Activated effector memory CD4-positive, alpha-beta T cell treated with Interleukin-2 at 50 U/mL for 16 hours (primary cell): Measurements from ENCODE around the gene SLFN14.
A peak's percentile ranks its signal among the peaks of the same experiment; 100 is the strongest.
"Not testable (repeated sequence)": the region's sequence is repeated elsewhere in the genome, so short reads cannot be mapped to it uniquely, and the experiment has no call there.

ENCODE experiments used
- DNase-seq: peaks from one replicate; pipeline ENCODE4 v3.0.0-alpha.2; 2020

Gene SLFN14

DNA sequence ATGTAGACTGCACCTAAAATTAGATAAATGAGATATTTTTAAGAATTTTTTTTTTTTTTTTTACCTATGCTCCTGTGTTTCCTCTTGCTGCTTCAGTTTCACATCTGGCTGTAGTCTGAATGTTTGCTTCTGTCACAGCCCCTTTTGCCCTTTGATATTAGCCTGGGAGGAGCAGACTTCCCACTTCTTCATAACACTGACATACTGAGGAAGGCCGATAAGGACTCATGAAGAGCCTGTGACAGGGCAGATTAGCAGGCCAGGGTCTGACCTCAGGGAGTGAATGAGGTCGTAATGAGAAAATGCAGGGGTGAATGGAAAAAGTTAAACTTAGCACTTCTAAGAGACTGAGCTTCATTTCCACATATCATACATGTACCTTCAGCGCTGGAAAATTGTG, at the start of gene SLFN14:
Gene SLFN14, minus strand, starts transcription at position 117 of the 400 bp plus-strand sequence. CDS start 2,757 bp downstream, outside the sequence.
- no peak for DNase-seq

DNA sequence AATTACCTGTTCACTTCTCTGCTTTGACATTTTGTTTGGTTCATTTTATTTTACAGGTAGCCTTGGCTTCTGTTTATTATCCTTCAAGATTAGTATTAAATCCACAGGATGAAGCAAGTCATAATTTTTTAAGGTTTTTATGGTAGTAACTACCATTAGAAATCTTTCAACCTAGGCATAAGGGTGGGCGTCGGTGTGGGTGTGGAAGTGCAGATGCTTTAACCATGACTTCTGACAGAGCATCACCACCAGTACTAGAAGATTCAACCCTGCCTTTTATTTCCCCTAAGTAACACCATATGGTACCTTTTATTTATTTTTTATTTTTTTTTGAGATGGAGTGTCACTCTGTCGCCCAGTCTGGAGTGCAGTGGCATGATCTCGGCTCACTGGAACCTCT, 49.2 kb upstream of the SLFN14 start:
- no peak for DNase-seq

DNA sequence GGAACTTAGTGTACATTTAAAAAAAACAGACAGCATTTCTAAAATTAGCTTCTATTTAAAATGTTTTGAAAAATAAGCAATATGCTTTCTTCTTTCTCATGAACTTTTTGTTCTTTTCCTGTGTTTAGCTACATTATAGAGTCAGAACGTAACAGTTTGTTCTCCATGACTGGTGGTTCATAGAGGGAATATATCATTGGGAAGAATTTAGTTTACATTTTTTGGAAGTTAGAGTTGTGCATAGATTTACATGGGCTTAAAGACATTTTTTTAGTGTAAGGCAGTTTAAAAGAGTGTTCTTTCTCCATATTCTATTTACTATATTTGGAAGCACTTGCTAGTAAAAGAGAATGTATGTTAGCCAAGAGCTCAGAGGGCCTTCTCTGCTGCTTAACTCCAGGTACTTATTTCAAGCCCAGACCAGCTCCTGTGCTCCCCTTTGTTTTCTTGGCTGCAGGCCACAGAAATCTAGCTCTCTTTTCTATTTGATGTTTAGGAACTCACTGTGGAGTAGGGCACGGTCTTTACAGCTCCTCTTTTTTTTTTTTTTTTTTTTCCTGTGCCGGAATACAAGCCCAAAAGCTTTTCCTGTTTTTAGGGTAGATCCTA, 46.7 kb upstream of the SLFN14 start:
- DNase-seq: no peak

DNA sequence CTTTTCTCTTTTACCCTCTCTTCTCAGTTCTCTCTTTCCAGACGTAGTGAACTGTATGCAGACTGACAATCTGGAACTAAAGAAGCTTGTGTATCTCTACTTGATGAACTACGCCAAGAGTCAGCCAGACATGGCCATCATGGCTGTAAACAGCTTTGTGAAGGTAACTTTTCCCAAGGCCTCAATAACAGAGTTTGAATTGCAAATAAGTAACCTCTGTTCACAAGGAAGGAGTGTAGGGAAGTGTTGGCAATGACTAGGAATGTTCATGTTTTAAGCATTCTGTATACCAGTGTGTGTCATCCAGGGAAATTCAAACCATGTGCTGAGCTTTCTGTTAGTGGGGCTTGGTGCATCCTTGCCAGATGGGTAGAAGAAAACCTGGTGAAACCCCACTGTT, 45.1 kb upstream of the SLFN14 start:
- no peak for DNase-seq

DNA sequence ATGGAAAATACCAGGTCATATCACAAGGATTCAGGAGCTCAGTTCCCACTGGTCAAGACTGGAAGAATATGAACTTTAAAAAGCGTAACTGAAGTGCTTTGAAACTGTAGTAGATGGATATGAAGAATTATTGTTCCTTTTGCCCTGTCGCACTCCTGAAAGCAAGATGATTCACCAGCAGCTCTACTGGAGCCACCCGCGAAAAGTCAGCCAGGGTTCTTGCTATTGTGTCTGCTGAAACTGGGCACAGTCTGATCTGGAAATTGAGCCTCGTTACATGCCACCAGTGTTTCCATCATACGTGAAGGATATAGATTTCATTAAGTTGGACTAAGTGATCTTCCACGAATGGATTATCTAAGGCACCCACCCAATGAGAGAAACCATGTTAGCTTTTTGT, 43.1 kb upstream of the SLFN14 start:
- no peak for DNase-seq

DNA sequence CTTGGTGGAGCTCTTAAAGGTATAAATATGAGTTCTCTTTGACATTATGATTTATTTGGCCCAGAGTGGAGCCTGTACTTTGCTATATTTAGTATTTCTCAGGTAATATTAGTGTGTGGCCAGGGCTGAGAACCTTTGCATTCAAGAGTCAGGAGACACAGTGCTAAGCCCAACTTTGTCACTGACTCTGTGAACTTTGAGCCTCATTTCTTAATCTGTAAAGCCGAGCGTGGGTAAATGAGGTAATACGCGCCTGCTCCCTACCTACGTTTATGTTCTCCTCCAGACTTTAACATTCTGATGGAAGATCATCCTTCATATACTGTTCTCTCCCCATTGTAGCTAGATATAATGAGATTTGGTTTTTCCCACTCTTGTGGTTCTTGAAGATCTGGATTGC, 37.0 kb upstream of the SLFN14 start:
- no peak for DNase-seq

DNA sequence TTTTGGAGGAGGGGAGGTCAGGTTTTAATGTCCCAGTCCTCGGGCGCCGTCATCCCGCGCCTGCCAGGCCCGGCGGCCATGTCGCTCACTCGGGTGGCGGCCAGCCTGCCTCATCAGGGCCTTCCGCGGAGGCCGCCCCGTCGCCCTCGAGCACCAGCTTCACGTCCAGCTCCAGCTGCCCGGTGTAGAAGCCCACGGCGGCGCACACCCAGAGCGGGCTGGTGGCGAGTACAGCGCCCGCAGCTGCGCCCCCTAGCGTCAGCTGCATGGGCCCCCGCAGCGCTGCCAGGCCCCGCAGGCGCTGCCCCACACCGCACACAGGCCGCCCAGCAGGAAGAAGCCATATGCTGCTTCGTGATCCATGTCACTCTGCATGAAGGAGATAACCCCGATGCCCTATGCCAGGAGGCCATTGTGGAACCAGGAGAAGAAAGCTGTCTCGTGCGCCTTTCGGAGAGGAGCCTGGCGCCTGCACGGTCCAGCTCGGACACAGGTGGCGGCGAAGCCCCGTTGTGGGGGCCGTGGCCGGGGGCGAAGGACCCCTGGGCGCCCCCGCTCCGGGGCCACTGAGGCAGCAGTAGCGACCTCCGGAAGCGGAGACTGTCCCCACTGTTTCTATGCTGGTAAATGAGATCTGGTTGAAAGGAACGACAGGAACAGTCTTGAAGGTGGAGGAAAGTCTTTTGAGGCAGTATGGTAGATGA, 36.1 kb upstream of the SLFN14 start:
- DNase-seq: no peak

DNA sequence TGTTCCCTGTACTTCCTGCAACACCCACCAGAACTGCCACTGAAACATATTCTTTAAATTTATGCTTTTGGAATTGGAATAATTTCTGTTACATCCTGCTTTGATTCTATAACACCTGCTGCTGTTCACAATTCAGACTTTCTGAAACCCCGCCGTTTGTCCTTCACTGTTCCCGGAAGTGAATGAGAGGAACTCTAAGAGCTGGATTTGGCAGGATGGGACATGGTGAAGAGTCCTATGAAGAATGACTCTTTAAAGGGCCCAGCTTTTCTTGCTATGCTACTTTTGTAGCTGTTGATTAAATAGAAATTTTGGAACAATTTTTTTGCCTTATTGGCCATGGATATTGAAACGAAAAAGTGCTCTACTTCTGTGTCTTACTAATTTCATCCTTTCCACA, 35.5 kb upstream of the SLFN14 start:
- DNase-seq: no peak

DNA sequence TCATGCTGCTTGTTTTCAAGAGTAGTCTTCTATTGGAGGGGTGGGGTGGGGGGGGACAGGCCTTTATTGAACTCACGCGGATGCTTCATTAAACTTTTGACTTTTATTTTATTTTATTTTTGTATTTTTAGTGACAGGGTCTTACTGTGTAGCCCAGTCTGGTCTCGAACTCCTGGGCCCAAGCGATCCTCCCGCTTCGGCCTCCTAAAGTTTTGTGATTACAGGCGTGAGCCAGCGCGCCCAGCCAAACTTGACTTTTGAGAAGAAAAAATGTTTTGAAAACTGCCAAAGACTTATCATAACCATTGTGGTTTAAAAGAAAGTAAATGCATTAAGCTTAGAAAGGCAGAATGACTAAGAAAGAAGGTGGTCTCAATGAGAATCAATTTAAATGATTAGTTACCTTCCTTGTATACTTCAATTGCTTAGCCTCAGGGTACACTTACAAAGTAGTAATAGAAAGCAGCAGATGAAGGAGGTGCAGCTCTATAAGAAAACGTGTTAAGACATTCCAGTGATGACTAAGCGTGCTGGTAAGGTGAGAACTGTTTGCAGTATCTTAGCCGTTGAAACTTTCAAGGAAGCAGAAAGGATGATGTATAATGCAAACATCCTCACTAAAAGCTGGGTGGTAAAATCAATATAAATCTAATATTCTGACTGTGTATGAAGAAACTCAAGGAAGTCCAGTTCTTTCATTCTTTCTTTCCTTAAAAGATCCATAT, 27.7 kb upstream of the SLFN14 start:
- no peak for DNase-seq

DNA sequence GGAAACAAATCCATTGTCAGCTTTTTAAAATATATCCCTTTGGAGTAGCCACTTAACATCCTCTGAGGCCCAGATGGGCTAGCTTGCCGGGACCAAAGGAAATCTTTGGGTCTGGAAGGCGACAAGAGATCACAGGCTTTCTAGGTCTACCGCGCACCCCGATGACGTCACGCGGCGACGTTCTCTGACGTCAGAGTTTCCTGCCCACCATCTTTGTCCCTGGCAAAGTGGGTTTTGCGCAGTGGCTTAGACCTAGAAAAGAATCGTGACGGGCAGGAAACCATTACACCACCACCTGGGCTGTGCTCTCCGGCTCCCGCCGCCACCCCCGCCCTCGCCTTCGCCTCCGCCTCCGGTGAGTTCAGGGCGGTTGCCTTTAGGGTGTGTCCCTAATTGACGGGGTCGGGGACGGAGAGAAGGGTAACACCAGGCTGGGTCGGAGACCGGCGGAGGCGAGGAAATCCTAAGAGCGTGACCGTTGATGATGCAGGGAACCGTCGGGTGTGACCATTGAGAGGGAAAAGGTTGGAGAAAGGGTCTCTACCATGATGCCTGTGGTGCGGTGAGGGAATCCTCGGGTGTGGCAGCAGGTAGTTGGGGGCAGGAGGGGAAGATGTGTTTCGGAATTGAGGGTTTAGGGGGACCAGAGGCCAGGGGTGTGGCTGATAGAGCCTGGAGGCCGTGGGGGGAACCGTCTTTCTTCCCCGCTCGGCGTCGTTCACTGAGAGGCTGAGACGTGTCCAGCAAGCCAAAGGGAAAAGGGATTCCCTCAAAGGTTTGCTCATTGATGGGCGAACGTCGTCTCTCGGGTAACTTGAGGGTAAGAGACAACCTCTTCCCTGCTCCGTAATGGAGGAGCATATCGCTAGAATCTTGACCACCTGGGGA, 26.7 kb upstream of the SLFN14 start, which contains the start of gene AP2B1:
Gene AP2B1, plus strand, starts transcription at position 249 of the 888 bp plus-strand sequence. CDS start 6,709 bp downstream, outside the sequence.
- DNase-seq: peak; percentile 97

DNA sequence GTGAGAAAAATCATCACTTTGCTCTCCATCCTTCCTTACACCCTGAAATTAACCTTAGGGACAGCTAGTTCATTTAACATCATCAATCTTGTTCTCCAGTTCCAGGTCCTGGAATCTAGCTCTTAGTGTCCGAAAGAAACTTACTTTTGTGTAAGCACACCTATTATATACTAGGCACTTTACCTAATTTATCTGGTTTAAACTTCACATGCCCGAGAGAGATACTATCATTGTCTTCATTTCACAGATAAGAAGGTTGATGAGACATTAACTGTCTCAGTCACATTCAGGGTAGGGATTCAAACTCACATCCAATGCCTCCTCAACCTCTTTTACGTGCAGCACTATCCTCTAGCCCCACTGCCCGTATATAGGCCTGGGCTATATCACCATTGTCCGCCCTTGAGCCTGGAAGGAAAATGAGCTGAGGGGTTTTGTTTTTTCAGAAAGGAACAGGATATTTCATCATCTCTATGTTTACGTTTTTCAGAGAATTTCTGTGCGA, 26.0 kb upstream of the SLFN14 start:
- DNase-seq: no peak

DNA sequence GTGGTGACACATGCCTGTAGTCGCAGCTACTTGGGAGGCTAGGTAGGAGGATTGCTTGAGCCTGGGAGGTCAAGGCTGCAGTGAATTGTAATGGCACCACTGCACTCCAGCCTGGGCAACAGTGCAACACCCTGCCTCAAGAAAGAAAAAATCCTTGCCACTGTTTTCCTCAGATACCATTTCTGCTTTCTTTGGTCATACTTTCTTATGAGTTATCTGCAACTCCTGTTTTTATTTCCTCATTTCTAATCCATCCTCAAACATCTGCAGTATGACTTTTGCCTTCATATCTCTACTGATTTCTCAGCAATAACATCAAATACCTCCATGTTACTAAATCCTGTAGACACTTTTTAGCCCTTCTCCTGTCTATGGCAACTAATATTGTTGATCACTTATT, 23.4 kb upstream of the SLFN14 start:
- DNase-seq: no peak

DNA sequence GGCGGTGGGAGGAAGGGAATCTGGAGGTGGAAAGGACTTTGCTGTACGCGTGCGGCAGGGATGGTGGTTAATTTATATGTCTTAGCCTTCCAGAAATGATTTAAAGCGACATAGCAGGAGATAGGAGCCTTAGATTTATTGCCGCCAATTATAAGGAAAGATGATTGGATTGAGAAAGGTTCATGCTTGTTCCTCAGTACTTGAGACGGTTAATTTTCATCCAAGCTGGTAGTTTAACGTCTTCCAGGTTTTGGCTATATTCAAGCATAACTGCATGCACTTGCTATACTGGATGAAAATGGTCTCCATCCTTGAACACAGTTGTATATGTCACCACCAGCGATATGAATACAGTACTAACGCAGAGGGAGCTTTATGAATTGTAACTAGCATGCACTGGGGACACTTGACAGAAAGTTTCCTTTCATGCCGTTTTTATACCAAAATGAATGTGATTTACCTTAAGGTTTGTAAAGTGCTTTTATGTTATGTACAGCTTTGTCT, 18.4 kb upstream of the SLFN14 start:
- no peak for DNase-seq

DNA sequence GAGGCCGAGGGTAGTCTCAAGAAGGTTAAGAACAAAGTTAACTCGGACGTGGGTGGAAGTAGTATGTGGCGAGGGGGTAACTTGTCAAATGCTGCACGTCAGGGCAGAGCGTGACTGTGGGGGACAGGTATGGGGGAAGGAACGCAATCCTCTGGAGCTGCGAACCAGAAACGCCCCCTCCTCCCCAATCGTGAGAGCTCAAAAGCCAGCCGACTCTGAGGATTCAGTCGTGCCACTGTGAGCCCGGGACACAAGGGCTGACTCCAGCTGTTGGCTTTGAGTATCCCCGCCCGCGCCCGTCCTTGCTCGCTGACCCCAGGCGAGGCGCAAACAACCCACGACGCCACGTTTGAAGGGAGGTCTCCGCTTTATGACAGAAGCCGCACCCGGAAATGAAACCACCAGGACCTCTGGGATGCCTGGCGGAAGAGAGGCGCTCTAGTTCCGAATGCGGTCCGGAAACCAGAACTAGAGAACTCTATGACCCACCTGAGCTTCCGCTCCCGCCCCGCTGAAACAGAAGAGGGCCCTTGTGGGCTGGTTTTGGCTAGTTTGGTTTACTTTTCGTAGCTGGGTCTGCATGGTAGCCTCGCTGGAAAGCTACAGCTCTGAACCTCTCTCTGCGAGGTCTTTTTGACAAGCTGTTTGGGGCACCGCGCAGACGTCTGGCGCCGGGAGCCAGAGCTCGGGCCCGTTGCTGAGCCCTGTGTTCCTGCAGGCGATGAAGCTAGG, 17.7 kb upstream of the SLFN14 start, which contains the start of gene PEX12:
Gene PEX12, minus strand, starts transcription at position 375 of the 732 bp plus-strand sequence. CDS start 550 bp downstream, outside the sequence.
- DNase-seq: peak; percentile 84

DNA sequence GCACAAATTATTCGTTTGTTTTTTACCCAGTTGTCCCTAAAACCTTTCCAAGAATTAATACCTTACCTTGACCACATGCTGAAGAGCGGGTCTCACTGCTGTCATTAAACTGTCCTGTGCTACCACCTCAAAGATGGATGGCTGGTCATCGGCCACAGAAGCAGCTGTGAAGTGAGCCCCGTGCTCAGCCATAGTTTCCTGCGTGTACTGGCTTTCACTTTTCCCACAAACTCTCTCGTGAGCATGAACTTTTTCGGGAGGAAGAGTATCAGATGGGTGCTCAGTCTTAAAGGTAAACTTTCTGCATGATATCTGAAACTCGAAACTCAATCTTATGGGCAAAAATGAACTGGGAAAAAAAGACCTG, 17.2 kb upstream of the SLFN14 start:
- no peak for DNase-seq

DNA sequence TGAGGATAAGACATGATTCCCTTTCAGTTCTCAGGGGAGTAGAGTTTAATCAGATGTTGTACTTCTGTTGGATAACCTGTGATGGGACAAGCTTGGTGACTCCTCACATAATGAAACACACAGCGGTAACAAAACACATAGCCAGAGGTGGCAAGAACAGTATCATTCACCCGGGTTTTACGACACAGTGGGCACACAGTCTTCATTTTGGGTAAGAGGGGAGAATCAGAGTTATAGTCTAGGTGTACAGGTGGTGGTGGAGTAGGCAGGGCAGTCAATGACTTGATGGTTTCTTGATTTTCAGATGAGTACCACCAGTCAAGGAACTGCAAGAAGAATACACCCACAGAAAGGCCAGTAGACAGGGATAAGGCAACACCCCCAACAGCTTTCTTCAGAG, 15.1 kb upstream of the SLFN14 start:
- no peak for DNase-seq

DNA sequence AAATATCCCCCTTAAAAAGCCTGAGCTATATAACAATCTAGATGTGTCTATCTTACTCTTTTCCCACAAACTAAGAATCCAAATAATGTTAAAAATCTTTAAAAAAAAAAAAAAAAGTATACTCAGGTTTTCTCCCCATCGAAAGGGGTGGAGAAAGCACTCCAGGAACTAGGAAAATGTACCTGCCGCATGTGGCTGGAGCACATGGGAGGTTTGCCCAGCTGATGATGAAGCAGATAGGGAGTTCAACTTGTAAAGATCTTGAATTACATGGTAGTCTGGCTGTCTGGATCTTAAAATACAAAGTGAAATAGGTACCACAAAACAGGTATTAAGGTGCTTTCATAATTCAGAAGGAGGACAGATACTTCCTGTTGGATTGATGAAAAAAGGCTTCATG, 8.8 kb upstream of the SLFN14 start:
- DNase-seq: no peak

DNA sequence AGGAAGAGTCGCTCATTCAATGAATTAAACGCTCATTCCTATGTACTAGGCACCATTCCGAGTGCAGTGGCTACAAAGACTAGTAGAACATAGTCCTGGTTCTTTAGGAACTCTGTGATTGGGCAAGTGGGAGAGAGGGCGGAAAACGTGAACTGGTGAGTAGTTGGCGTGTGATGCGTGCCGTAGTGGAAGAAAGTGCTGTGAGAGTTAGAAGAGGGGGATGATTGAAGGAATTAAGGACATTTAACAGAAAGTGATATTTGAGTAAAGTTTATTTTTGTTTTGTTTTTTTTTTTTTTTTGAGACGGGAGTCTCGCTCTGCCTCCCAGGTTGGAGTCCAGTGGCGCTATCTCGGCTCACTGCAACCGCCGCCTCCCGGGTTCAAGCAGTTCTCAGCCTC, 7.9 kb upstream of the SLFN14 start:
- DNase-seq: no peak

DNA sequence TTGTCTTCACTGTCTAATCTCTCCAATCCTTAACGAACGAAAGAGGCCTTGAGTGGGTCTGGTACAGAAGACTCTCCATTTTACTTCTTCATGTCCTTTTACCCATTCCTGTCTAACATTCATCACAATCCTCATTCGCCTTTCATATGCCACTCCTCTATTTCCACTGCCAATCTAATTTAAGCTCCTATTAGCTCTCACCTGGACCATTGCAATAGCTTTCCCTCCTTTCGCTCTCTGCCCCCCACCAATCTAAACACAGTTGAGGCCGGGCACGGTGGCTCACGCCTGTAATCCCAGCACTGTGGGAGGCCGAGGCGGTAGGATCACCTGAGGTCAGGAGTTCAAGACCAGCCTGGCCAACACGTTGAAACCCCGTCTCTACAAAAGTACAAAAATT, 6.3 kb upstream of the SLFN14 start:
- no peak for DNase-seq

DNA sequence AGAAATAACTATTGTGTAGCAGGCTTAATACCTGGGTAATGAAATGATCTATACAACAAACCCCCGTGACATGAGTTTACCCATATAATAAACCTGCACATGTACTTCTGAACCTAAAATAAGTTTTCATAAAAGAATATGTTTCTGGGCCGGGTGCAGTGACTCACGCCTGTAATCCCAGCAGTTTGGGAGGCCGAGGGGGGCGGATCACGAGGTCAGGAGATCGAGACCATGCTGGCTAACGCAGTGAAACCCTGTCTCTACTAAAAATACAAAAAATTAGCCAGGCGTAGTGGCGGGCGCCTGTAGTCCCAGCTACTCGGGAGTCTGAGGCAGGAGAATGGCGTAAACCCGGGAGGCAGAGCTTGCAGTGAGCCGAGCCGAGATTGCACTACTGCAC, 2.6 kb upstream of the SLFN14 start:
- not testable (repeated sequence) for DNase-seq

DNA sequence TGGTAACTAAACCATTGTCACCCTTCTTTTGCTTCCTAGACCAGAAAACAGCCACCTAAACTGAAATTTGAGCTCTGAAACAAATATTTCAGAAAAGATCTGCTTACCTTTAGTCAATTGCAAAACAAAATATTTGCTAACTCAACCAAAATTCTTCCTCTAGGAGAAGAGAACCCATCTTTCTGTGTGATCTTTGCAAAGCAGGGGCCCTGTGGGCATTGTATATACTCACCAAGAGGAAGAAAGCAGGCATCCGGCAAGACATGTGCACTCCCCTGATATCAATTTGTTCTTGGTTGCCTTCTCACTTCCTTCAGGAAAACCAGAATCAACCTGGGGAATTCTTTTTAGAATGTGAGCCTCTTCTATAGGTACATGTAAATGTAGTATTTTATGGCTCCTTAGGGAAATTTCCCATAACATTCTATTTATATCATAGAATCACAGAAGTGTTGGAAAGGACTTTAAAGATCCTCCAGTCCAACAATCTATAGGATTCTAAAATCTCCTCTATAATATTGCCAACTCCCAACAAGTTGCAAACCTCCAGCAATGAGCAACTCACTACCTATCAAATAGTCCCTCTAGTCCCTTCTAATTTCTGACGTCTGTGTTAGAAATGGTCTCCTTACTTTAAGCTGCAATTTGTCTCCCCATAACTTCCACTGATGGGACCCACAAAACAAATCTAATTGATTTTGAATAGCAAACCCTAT, 966 bp downstream of the SLFN14 start:
- no peak for DNase-seq
